GM15510 (cell line): ENCODE measurements around the gene C1QL4.

Source experiments
- POLR2A ChIP-seq: IDR thresholded peaks from 3 replicates; pipeline ENCODE4 v1.6.1; 2011; ENCODE audit warnings: borderline replicate concordance; ENCODE audit not compliant: insufficient read length; ENCODE audit errors: extremely low read depth

The C1QL4 gene

GRCh38 chr12:49284672-49285071 is 52.3 kb downstream of the C1QL4 start:
- TF ChIP-seq POLR2A, result no peak

GRCh38 chr12:49283541-49284429 is 53.2 kb downstream of the C1QL4 start:
- TF ChIP-seq POLR2A, result no peak
